ENCODE data around the gene THADA.

DNA sequence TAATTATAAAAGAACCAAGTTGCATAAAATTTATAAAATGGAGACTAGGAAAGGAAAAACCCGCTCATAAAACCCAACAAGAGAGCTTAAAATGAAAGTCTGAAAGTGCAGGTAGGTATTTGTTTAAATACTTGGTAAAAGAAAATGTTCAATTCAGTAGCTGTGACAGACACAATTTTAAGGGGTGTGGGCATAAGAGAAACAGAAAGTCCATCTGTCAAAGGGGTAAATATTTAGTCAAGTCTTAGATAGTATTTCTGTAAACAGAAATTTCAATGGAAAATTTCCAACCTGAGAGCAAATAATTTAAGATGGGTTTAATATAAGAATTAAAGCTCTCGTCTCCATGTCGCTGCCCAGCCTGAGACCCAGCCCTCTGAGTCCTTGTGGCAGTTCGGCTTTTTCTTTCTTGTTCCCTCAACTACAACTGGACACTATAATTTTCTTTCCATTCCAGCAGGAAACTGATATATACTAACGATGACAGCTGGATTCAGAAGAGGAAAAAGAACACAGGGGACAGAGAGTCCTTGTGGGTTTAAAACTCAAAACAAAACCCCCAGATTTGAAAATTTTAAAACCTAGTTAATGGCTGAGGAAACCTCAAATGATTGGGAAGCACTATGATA lies 281.4 kb downstream of the THADA start:
- TF ChIP-seq, protein P1, sequence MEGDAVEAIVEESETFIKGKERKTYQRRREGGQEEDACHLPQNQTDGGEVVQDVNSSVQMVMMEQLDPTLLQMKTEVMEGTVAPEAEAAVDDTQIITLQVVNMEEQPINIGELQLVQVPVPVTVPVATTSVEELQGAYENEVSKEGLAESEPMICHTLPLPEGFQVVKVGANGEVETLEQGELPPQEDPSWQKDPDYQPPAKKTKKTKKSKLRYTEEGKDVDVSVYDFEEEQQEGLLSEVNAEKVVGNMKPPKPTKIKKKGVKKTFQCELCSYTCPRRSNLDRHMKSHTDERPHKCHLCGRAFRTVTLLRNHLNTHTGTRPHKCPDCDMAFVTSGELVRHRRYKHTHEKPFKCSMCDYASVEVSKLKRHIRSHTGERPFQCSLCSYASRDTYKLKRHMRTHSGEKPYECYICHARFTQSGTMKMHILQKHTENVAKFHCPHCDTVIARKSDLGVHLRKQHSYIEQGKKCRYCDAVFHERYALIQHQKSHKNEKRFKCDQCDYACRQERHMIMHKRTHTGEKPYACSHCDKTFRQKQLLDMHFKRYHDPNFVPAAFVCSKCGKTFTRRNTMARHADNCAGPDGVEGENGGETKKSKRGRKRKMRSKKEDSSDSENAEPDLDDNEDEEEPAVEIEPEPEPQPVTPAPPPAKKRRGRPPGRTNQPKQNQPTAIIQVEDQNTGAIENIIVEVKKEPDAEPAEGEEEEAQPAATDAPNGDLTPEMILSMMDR (conservative IDR thresholded peaks at IDR 0.05 in 1 of 2, IDR thresholded peaks at IDR 0.05 in 1 of 2; ENCODE audit: low read depth in 1 of 2, low read length in 2 of 2), result no peak
- TF ChIP-seq EZH2 (IDR thresholded peaks at IDR 0.05; ENCODE audit: low read length, missing control alignments), result no peak
